Lower leg skin (tissue), 3 donors: ENCODE measurements around the gene SORCS2.

Experiments
- POLR2A ChIP-seq, 2 donors: fragments of 450-650 bp; IDR thresholded peaks; one replicate each; pipeline ENCODE4 v1.6.1; 2016 to 2017; ENCODE audit warnings: antibody characterized with exemption in 2 of 2, mild to moderate bottlenecking in 1 of 2, moderate library complexity in 1 of 2
- TF ChIP-seq, protein P1 (sequence below), 3 donors: fragments of 450-650 bp; IDR thresholded peaks; one replicate each; pipeline ENCODE4 v1.5.1; 2016; ENCODE audit warnings: antibody characterized with exemption in 3 of 3, mild to moderate bottlenecking in 3 of 3, moderate library complexity in 2 of 3

DNA sequence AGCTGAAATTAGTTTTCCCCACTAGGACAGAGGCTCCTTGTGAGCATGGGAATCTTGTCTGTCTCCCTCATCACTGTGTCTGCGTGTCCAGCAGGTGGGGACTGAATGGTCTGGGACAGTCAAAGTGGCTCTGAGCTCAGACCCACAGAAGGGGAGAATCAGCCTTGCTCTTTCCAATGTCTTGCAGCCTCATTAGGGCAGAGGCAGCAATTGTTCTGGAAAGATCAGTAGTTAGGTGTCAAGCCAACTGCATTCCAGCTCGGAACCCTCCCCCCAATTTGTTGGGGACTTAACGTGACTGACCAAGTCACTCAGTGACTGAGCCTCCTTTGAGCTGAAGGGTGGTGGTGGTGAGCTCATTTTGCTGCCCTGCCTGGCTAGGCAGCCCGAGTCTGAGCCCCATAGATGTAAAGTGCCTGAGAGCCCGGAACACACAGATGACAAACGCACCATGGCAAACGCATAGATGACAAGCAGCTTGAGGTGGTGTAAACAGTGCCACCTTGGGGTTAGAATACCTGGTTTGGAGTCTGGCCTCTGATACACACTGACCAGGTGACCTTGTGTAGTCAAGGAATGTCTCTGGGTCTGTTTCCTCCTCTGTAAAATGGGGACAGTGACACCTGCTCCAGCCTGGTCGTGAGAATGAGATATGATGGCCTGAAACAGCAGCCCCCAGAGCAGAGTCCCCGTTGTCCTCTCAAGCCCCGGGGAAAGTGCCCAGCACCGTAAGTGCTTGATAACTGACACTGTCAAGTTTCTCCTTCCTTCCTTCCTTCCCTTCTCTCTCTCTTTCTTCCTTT lies 2.7 kb upstream of the SORCS2 start:
- no peak for TF ChIP-seq POLR2A (IDR thresholded peaks at IDR 0.05)
- TF ChIP-seq, protein P1, sequence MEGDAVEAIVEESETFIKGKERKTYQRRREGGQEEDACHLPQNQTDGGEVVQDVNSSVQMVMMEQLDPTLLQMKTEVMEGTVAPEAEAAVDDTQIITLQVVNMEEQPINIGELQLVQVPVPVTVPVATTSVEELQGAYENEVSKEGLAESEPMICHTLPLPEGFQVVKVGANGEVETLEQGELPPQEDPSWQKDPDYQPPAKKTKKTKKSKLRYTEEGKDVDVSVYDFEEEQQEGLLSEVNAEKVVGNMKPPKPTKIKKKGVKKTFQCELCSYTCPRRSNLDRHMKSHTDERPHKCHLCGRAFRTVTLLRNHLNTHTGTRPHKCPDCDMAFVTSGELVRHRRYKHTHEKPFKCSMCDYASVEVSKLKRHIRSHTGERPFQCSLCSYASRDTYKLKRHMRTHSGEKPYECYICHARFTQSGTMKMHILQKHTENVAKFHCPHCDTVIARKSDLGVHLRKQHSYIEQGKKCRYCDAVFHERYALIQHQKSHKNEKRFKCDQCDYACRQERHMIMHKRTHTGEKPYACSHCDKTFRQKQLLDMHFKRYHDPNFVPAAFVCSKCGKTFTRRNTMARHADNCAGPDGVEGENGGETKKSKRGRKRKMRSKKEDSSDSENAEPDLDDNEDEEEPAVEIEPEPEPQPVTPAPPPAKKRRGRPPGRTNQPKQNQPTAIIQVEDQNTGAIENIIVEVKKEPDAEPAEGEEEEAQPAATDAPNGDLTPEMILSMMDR (IDR thresholded peaks at IDR 0.05) = no peak
